SK-N-MC (cell line): Measurements from ENCODE around the gene RASL11B.

Experiments
- EZH2 ChIP-seq: fragments of 200-600 bp; sonication (generic); IDR thresholded peaks from one replicate; pipeline ENCODE4 v1.6.1; 2017; ENCODE audit warnings: antibody characterized with exemption
- FOXP2 ChIP-seq: optimal IDR thresholded peaks from 2 replicates; pipeline ENCODE3; 2011; ENCODE audit warnings: mild to moderate bottlenecking, moderate library complexity; ENCODE audit not compliant: insufficient read depth; ENCODE audit errors: extremely low read length, control extremely low read depth
- POLR2AphosphoS5 ChIP-seq: IDR thresholded peaks from 2 replicates; pipeline ENCODE4 v1.6.1; 2012; ENCODE audit warnings: mild to moderate bottlenecking, low read depth, low read length, borderline replicate concordance

GRCh38 chr4:52850406-52851124, 11.6 kb upstream of the RASL11B start:
- TF ChIP-seq EZH2 (no peak), POLR2AphosphoS5 (no peak), FOXP2 (no peak)
